ENCODE data around the gene SWSAP1.

SWSAP1 gene

GRCh38 chr19:11414544-11414943 is 40.1 kb downstream of the SWSAP1 start:
- Histone ChIP-seq H3K4me1 (ENCODE audit: control insufficient read depth, insufficient read depth, low read length, poor library complexity, severe bottlenecking) (peaks cover 9% of the 10 kb centered on the region), H3K4me3 (ENCODE audit: insufficient read depth, low read depth, low read length, poor library complexity, severe bottlenecking) (no peak overlapping the region), H3K36me3 (ENCODE audit: control insufficient read depth, insufficient read depth, low read length) (no peaks in the 10 kb centered on the region), H3K27me3 (replicated peaks; ENCODE audit: control insufficient read depth, insufficient read depth, low read length, poor library complexity, severe bottlenecking) (peaks cover 16% of the 10 kb centered on the region), H3K27ac (ENCODE audit: insufficient read depth, low read length, poor library complexity, severe bottlenecking) (no peak overlapping the region), H3K9me3 (ENCODE audit: control insufficient read depth, low read length) (no peaks in the 10 kb centered on the region)
- no peak for DNase-seq

- no peaks in the 10 kb centered on the region for H3K36me3 ChIP-seq (ENCODE audit: control insufficient read depth, insufficient read depth, low read length)
- peaks cover 22% of the 10 kb centered on the region for H3K4me1 ChIP-seq (ENCODE audit: control insufficient read depth, insufficient read depth, low read length, poor library complexity, severe bottlenecking)
- peaks cover 32% of the 10 kb centered on the region for H3K27me3 ChIP-seq (replicated peaks; ENCODE audit: control insufficient read depth, insufficient read depth, low read length, poor library complexity, severe bottlenecking)
- DNase-seq: no peak
- H3K27ac ChIP-seq (ENCODE audit: insufficient read depth, low read length, poor library complexity, severe bottlenecking): no peak overlapping the region
- H3K9me3 ChIP-seq (ENCODE audit: control insufficient read depth, low read length): no peaks in the 10 kb centered on the region
- H3K4me3 ChIP-seq (ENCODE audit: insufficient read depth, low read depth, low read length, poor library complexity, severe bottlenecking): no peak overlapping the region
Observed at GRCh38 chr19:11416346-11417052, 42.0 kb downstream of the SWSAP1 start.

- H3K27me3 ChIP-seq (replicated peaks; ENCODE audit: control insufficient read depth, insufficient read depth, low read length, poor library complexity, severe bottlenecking): peaks cover 46% of the 10 kb centered on the region
- H3K4me3 ChIP-seq (ENCODE audit: insufficient read depth, low read depth, low read length, poor library complexity, severe bottlenecking): no peak overlapping the region
- H3K36me3 ChIP-seq (ENCODE audit: control insufficient read depth, insufficient read depth, low read length): no peaks in the 10 kb centered on the region
- DNase-seq: no peak
- peaks cover 37% of the 10 kb centered on the region for H3K4me1 ChIP-seq (ENCODE audit: control insufficient read depth, insufficient read depth, low read length, poor library complexity, severe bottlenecking)
- H3K9me3 ChIP-seq (ENCODE audit: control insufficient read depth, low read length): no peaks in the 10 kb centered on the region
- no peak overlapping the region for H3K27ac ChIP-seq (ENCODE audit: insufficient read depth, low read length, poor library complexity, severe bottlenecking)
Observed at GRCh38 chr19:11418094-11418548, 43.7 kb downstream of the SWSAP1 start.

GRCh38 chr19:11418549-11419506 is 44.4 kb downstream of the SWSAP1 start, which contains the start of gene RGL3:
TSS of gene RGL3 (minus strand) at chr19:11419314. CDS start at chr19:11419278, 36 bp downstream.
- no peak within 1 kb of the TSS for H3K27ac ChIP-seq (ENCODE audit: insufficient read depth, low read length, poor library complexity, severe bottlenecking)
- H3K27me3 ChIP-seq (replicated peaks; ENCODE audit: control insufficient read depth, insufficient read depth, low read length, poor library complexity, severe bottlenecking): peaks cover 53% of the 10 kb centered on the region
- no peak within 1 kb of the TSS for H3K4me3 ChIP-seq (ENCODE audit: insufficient read depth, low read depth, low read length, poor library complexity, severe bottlenecking)
- no peaks in the 10 kb centered on the region for H3K36me3 ChIP-seq (ENCODE audit: control insufficient read depth, insufficient read depth, low read length)
- DNase-seq: no peak
- no peaks in the 10 kb centered on the region for H3K9me3 ChIP-seq (ENCODE audit: control insufficient read depth, low read length)
- peaks cover 44% of the 10 kb centered on the region for H3K4me1 ChIP-seq (ENCODE audit: control insufficient read depth, insufficient read depth, low read length, poor library complexity, severe bottlenecking)

- H3K36me3 ChIP-seq (ENCODE audit: control insufficient read depth, insufficient read depth, low read length): no peaks in the 10 kb centered on the region
- no peaks in the 10 kb centered on the region for H3K9me3 ChIP-seq (ENCODE audit: control insufficient read depth, low read length)
- peaks cover 58% of the 10 kb centered on the region for H3K27me3 ChIP-seq (replicated peaks; ENCODE audit: control insufficient read depth, insufficient read depth, low read length, poor library complexity, severe bottlenecking)
- H3K4me1 ChIP-seq (ENCODE audit: control insufficient read depth, insufficient read depth, low read length, poor library complexity, severe bottlenecking): peaks cover 46% of the 10 kb centered on the region
- H3K27ac ChIP-seq (ENCODE audit: insufficient read depth, low read length, poor library complexity, severe bottlenecking): no peak overlapping the region
- DNase-seq: no peak
- H3K4me3 ChIP-seq (ENCODE audit: insufficient read depth, low read depth, low read length, poor library complexity, severe bottlenecking): peak overlapping the region; percentile 54
Observed at GRCh38 chr19:11420429-11421370, 46.2 kb downstream of the SWSAP1 start.

GRCh38 chr19:11421371-11422098 is 47.1 kb downstream of the SWSAP1 start:
- peak in 1 of 3 donors; percentile 17 for DNase-seq
- H3K4me1 ChIP-seq (ENCODE audit: control insufficient read depth, insufficient read depth, low read length, poor library complexity, severe bottlenecking): peaks cover 46% of the 10 kb centered on the region
- no peak overlapping the region for H3K27ac ChIP-seq (ENCODE audit: insufficient read depth, low read length, poor library complexity, severe bottlenecking)
- peak overlapping the region; percentile 54 for H3K4me3 ChIP-seq (ENCODE audit: insufficient read depth, low read depth, low read length, poor library complexity, severe bottlenecking)
- no peaks in the 10 kb centered on the region for H3K36me3 ChIP-seq (ENCODE audit: control insufficient read depth, insufficient read depth, low read length)
- peaks cover 58% of the 10 kb centered on the region for H3K27me3 ChIP-seq (replicated peaks; ENCODE audit: control insufficient read depth, insufficient read depth, low read length, poor library complexity, severe bottlenecking)
- H3K9me3 ChIP-seq (ENCODE audit: control insufficient read depth, low read length): no peaks in the 10 kb centered on the region

GRCh38 chr19:11422163-11423065 is 47.9 kb downstream of the SWSAP1 start:
- H3K36me3 ChIP-seq (ENCODE audit: control insufficient read depth, insufficient read depth, low read length): no peaks in the 10 kb centered on the region
- peaks cover 58% of the 10 kb centered on the region for H3K27me3 ChIP-seq (replicated peaks; ENCODE audit: control insufficient read depth, insufficient read depth, low read length, poor library complexity, severe bottlenecking)
- H3K9me3 ChIP-seq (ENCODE audit: control insufficient read depth, low read length): no peaks in the 10 kb centered on the region
- peak; percentile 36 to 61 (median 57) for DNase-seq
- H3K4me1 ChIP-seq (ENCODE audit: control insufficient read depth, insufficient read depth, low read length, poor library complexity, severe bottlenecking): peaks cover 46% of the 10 kb centered on the region
- peak overlapping the region; percentile 54 for H3K4me3 ChIP-seq (ENCODE audit: insufficient read depth, low read depth, low read length, poor library complexity, severe bottlenecking)
- no peak overlapping the region for H3K27ac ChIP-seq (ENCODE audit: insufficient read depth, low read length, poor library complexity, severe bottlenecking)

GRCh38 chr19:11423164-11423790 is 48.8 kb downstream of the SWSAP1 start:
- Histone ChIP-seq H3K4me1 (ENCODE audit: control insufficient read depth, insufficient read depth, low read length, poor library complexity, severe bottlenecking) (peaks cover 45% of the 10 kb centered on the region), H3K27ac (ENCODE audit: insufficient read depth, low read length, poor library complexity, severe bottlenecking) (no peak overlapping the region), H3K27me3 (replicated peaks; ENCODE audit: control insufficient read depth, insufficient read depth, low read length, poor library complexity, severe bottlenecking) (peaks cover 52% of the 10 kb centered on the region), H3K9me3 (ENCODE audit: control insufficient read depth, low read length) (no peaks in the 10 kb centered on the region), H3K4me3 (ENCODE audit: insufficient read depth, low read depth, low read length, poor library complexity, severe bottlenecking) (no peak overlapping the region), H3K36me3 (ENCODE audit: control insufficient read depth, insufficient read depth, low read length) (no peaks in the 10 kb centered on the region)
- no peak for DNase-seq
